Stimulated activated CD4-positive, alpha-beta T cell treated with anti-CD3 and anti-CD28 coated beads, TNF-alpha, amount 100 ng/mL, for 24 hours (primary cell): ENCODE data around the gene KCNA5.

Experiments used
- DNase-seq, 3 experiments: peaks; one replicate each; pipeline ENCODE4 v3.0.0-alpha.2; 2020; ENCODE audit warnings: low read depth in 3 of 3

Gene KCNA5

GRCh38 chr12:5027046-5027821 is 16.4 kb upstream of the KCNA5 start:
- DNase-seq: no peak

GRCh38 chr12:5030066-5030465 is 13.6 kb upstream of the KCNA5 start:
- no peak for DNase-seq

GRCh38 chr12:5031242-5031641 is 12.4 kb upstream of the KCNA5 start:
- DNase-seq: no peak

- no peak for DNase-seq
Measured at GRCh38 chr12:5031958-5032357, 11.7 kb upstream of the KCNA5 start.

- no peak for DNase-seq
Measured at GRCh38 chr12:5032821-5033220, 10.9 kb upstream of the KCNA5 start.

GRCh38 chr12:5033883-5034282 is 9.8 kb upstream of the KCNA5 start:
- no peak for DNase-seq

- DNase-seq: peak in 1 of 3 experiments; percentile 3
Measured at GRCh38 chr12:5034603-5035002, 9.1 kb upstream of the KCNA5 start.

- DNase-seq: no peak
Measured at GRCh38 chr12:5035618-5036017, 8.1 kb upstream of the KCNA5 start.

- DNase-seq: no peak
Measured at GRCh38 chr12:5036031-5036430, 7.6 kb upstream of the KCNA5 start.

- DNase-seq: no peak
Measured at GRCh38 chr12:5037795-5038357, 5.8 kb upstream of the KCNA5 start.

- DNase-seq: no peak
Measured at GRCh38 chr12:5038781-5039311, 4.8 kb upstream of the KCNA5 start.

- no peak for DNase-seq
Measured at GRCh38 chr12:5039815-5040214, 3.9 kb upstream of the KCNA5 start.

GRCh38 chr12:5040368-5040767 is 3.3 kb upstream of the KCNA5 start:
- DNase-seq: no peak

- DNase-seq: no peak
Measured at GRCh38 chr12:5044420-5045295, 979 bp downstream of the KCNA5 start.

GRCh38 chr12:5047094-5047493 is 3.4 kb downstream of the KCNA5 start:
- no peak for DNase-seq

- DNase-seq: no peak
Measured at GRCh38 chr12:5047729-5048128, 4.0 kb downstream of the KCNA5 start.

- no peak for DNase-seq
Measured at GRCh38 chr12:5050542-5050941, 6.9 kb downstream of the KCNA5 start.

- DNase-seq: no peak
Measured at GRCh38 chr12:5051334-5051733, 7.7 kb downstream of the KCNA5 start.

GRCh38 chr12:5051913-5052312 is 8.2 kb downstream of the KCNA5 start:
- DNase-seq: no peak

- DNase-seq: no peak
Measured at GRCh38 chr12:5052348-5052747, 8.7 kb downstream of the KCNA5 start.

- no peak for DNase-seq
Measured at GRCh38 chr12:5059358-5059757, 15.7 kb downstream of the KCNA5 start.

- no peak for DNase-seq
Measured at GRCh38 chr12:5060958-5061357, 17.3 kb downstream of the KCNA5 start.
